ENCODE measurements around the gene MESD.

GRCh38 chr15:80992006-80992405 lies 2.4 kb upstream of the MESD start:
- TF ChIP-seq CTCF (IDR thresholded peaks at IDR 0.05) = no peak
- TF ChIP-seq POLR2A (IDR thresholded peaks at IDR 0.05) = no peak
